ENCODE measurements around the gene HEATR9. TPM values are rescaled to one million over a fixed set of nuclear protein-coding genes. Genes with fewer than 3 reads are reported as not detected.

HEATR9 gene
- total and polyA plus RNA-seq, 2 of the 13 experiments (the other 11 are each of a cell fraction or from before 2014, with no cell fraction given), result not detected

GRCh38 chr17:35808962-35809854 lies 59.5 kb downstream of the HEATR9 start, which contains the start of gene TAF15 (continued):
- peak; percentile 83 for TF ChIP-seq ATF7 (IDR thresholded peaks at IDR 0.05)
- no peak for TF ChIP-seq ATF7 (CRISPR knock-in tag; IDR thresholded peaks at IDR 0.05)
- TF ChIP-seq SMYD3 (CRISPR knock-in tag; IDR thresholded peaks at IDR 0.05), result 0 out of 2 replicates have a peak, but pooled peaks have one; percentile 24
- no peak for TF ChIP-seq ZBTB7A (CRISPR knock-in tag; IDR thresholded peaks at IDR 0.05)
- TF ChIP-seq, protein P1, sequence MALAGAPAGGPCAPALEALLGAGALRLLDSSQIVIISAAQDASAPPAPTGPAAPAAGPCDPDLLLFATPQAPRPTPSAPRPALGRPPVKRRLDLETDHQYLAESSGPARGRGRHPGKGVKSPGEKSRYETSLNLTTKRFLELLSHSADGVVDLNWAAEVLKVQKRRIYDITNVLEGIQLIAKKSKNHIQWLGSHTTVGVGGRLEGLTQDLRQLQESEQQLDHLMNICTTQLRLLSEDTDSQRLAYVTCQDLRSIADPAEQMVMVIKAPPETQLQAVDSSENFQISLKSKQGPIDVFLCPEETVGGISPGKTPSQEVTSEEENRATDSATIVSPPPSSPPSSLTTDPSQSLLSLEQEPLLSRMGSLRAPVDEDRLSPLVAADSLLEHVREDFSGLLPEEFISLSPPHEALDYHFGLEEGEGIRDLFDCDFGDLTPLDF (CRISPR knock-in tag; IDR thresholded peaks at IDR 0.05), result 0 out of 2 replicates have a peak, but pooled peaks have one; percentile 59
- no peak for TF ChIP-seq REST (IDR thresholded peaks at IDR 0.05; ENCODE audit: borderline replicate concordance in 1 of 2, low read depth in 1 of 2, low read length in 2 of 2)
- TF ChIP-seq SALL2 (CRISPR knock-in tag; IDR thresholded peaks at IDR 0.05), result peak; percentile 84
- TF ChIP-seq ZNF24 (IDR thresholded peaks at IDR 0.05), result 0 out of 2 replicates have a peak, but pooled peaks have one; percentile 19
- no peak for TF ChIP-seq ZFP36L2 (CRISPR knock-in tag; IDR thresholded peaks at IDR 0.05)
- TF ChIP-seq CBX5 (CRISPR knock-in tag; IDR thresholded peaks at IDR 0.05; ENCODE audit: borderline replicate concordance), result peak; percentile 18; the same call in 1 of the 2 replicates
- no peak for TF ChIP-seq SETDB1 (CRISPR knock-in tag; IDR thresholded peaks at IDR 0.05; ENCODE audit: borderline replicate concordance)
- no peak for TF ChIP-seq FOXA1 (IDR thresholded peaks at IDR 0.05)
- no peak for TF ChIP-seq FOXA1 (CRISPR knock-in tag; IDR thresholded peaks at IDR 0.05)
- TF ChIP-seq ZNF224 (CRISPR knock-in tag; IDR thresholded peaks at IDR 0.05), result peak; percentile 74; the same call in 1 of the 2 replicates
- peak; percentile 45 for TF ChIP-seq FOXA3 (CRISPR knock-in tag; IDR thresholded peaks at IDR 0.05)
- no peak for TF ChIP-seq ZSCAN22 (CRISPR knock-in tag; IDR thresholded peaks at IDR 0.05)
- no peak for TF ChIP-seq TFAP4 (IDR thresholded peaks at IDR 0.05; ENCODE audit: borderline replicate concordance, low read depth)
- no peak for TF ChIP-seq FOXP1 (IDR thresholded peaks at IDR 0.05)
- TF ChIP-seq FOXP1 (CRISPR knock-in tag; IDR thresholded peaks at IDR 0.05), result no peak
- TF ChIP-seq XRCC5 (optimal IDR thresholded peaks at IDR 0.05; ENCODE audit: low read length), result peak; percentile 85
- TF ChIP-seq, protein P2, sequence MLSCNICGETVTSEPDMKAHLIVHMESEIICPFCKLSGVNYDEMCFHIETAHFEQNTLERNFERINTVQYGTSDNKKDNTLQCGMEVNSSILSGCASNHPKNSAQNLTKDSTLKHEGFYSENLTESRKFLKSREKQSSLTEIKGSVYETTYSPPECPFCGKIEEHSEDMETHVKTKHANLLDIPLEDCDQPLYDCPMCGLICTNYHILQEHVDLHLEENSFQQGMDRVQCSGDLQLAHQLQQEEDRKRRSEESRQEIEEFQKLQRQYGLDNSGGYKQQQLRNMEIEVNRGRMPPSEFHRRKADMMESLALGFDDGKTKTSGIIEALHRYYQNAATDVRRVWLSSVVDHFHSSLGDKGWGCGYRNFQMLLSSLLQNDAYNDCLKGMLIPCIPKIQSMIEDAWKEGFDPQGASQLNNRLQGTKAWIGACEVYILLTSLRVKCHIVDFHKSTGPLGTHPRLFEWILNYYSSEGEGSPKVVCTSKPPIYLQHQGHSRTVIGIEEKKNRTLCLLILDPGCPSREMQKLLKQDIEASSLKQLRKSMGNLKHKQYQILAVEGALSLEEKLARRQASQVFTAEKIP (CRISPR knock-in tag; IDR thresholded peaks at IDR 0.05; ENCODE audit: borderline replicate concordance), result no peak
- TF ChIP-seq DPF2 (CRISPR knock-in tag; IDR thresholded peaks at IDR 0.05; ENCODE audit: borderline replicate concordance, low read depth), result no peak
- TF ChIP-seq ZNF543 (CRISPR knock-in tag; IDR thresholded peaks at IDR 0.05), result peak; percentile 91

Data from HepG2 (cell line).